ENCODE measurements around the gene RETREG3.

- TF ChIP-seq EZH2 (IDR thresholded peaks at IDR 0.05; ENCODE audit: low read depth, unreplicated experiment), result no peak
- no peak for TF ChIP-seq CTCF (conservative IDR thresholded peaks at IDR 0.05; ENCODE audit: low read depth in 2 of 2)
- TF ChIP-seq POLR2AphosphoS5 (IDR thresholded peaks at IDR 0.05; ENCODE audit: low read depth), result no peak
These were observed 73.8 kb downstream of the RETREG3 start for GRCh38 chr17:42535155-42536047.
